Adrenal gland (tissue), 12 donors: ENCODE data around the gene DNAH17. TPM values are rescaled to one million over a fixed set of nuclear protein-coding genes. Genes with fewer than 3 reads are reported as not detected.

Source experiments
- DNase-seq, 7 donors: peaks; one replicate each; pipeline ENCODE4 v3.0.0-alpha.2; 2019 to 2020
- H3K27ac ChIP-seq, 5 donors: fragments of 200-600 bp; sonication (generic) in 4 of 5; 1 replicate in 3 of 5; 2 replicates in 2 of 5; pipeline versions ENCODE4 v1.5.1 to v1.8.0; 2016 to 2020; ENCODE audit warnings: mild to moderate bottlenecking in 1 of 5
- H3K27me3 ChIP-seq: fragments of 200-600 bp; 2 replicates; pipeline ENCODE4 v1.8.0; 2021
- H3K36me3 ChIP-seq, 2 donors: fragments of 200-600 bp; replicated peaks in 1 of 2; 1 replicate in 1 of 2; 2 replicates in 1 of 2; pipeline versions ENCODE4 v1.5.1 to v1.8.0; 2018 to 2022
- H3K4me1 ChIP-seq, 2 donors: fragments of 200-600 bp; replicated peaks in 1 of 2; 1 replicate in 1 of 2; 2 replicates in 1 of 2; pipeline versions ENCODE4 v1.5.1 to v1.8.0; 2018 to 2021
- H3K4me3 ChIP-seq, 4 donors: fragments of 200-600 bp; sonication (generic) in 3 of 4; one replicate each; pipeline ENCODE4 v1.5.1; 2016 to 2018
- H3K9me3 ChIP-seq, 3 donors: fragments of 200-600 bp; sonication (generic) in 1 of 3; replicated peaks in 1 of 3; 1 replicate in 2 of 3; 2 replicates in 1 of 3; pipeline versions ENCODE4 v1.5.1 to v1.8.0; 2016 to 2021
- POLR2A ChIP-seq, 2 donors: fragments of 450-650 bp; IDR thresholded peaks; one replicate each; pipeline ENCODE4 v1.6.1; 2017; ENCODE audit warnings: antibody characterized with exemption in 2 of 2, mild to moderate bottlenecking in 2 of 2, moderate library complexity in 1 of 2
- WGBS, 4 donors: extraction: QIAGEN DNeasy Blood & Tissue Kit in 2 of 4; methylation state at CpG; one replicate each; pipeline versions ENCODE4 v1.1.5 to v1.1.7; 2013 to 2017; 5-methylcytosine and 5-hydroxymethylcytosine counted together
- intact Hi-C, 2 donors: fragments of 100-400 bp; cut with DNase I; formaldehyde crosslinking; loops; one replicate each; pipeline versions ENCODE4 v1.14.1 to v1.15.0; 2022 to 2023
- polyA plus RNA-seq, 3 donors: library from polyadenylated mRNA; stranded (reverse); fragments of 200-250 nt in 2 of 3; fragments of 350-450 nt in 1 of 3; fragmentation: Illumina TruSeq in 1 of 3; extraction: RNeasy Lipid Tissue Mini Kit (QIAGEN cat#74804) in 1 of 3; gene quantifications; one replicate each; pipeline ENCODE4 v1.2.3, GENCODE V29; 2013 to 2014
- total RNA-seq, 9 donors: library from RNA; depleted of rRNA in 4 of 9; stranded (reverse); fragments of >200 nt in 4 of 9; fragments of 120-200 nt in 1 of 9; fragmentation: NEBNext Ultra II Directional in 1 of 9; extraction: Animal tissue kit (Norgen Biotek cat#: 25700) in 1 of 9; gene quantifications; one replicate each; pipeline versions ENCODE4 v1.1.0 to v1.2.4, GENCODE V29; 2013 to 2023
- TF ChIP-seq, protein P1 (sequence below), 6 experiments: fragments of 450-650 bp in 4 of 6; fragments of 200-600 bp in 2 of 6; sonication (generic) in 1 of 6; IDR thresholded peaks; 1 replicate in 5 of 6; 2 replicates in 1 of 6; pipeline versions ENCODE4 v1.5.1 to v1.8.0; 2016 to 2021; ENCODE audit warnings: antibody characterized with exemption in 6 of 6, mild to moderate bottlenecking in 2 of 6, moderate library complexity in 1 of 6
- donor health status: healthy with polysubstance abuse.
- donor health status: Bipolar disorder and iron deficiency.
- donor health status: DM: yes; HTN: yes; CAD: no.
- donor health status: DM: no; HTN: no; CAD: no.
- donor health status: DM: no; HTN: no; CAD: no.
- donor health status: DM: yes; HTN: yes; CAD: no.

DNAH17 gene
- total and polyA plus RNA-seq, 12 donors: 0.03 to 1.8 (median 0.22) TPM; not detected in 5

GRCh38 chr17:78399028-78399692 is 178.0 kb downstream of the DNAH17 start:
- no peak for TF ChIP-seq POLR2A (IDR thresholded peaks at IDR 0.05)
- TF ChIP-seq, protein P1, sequence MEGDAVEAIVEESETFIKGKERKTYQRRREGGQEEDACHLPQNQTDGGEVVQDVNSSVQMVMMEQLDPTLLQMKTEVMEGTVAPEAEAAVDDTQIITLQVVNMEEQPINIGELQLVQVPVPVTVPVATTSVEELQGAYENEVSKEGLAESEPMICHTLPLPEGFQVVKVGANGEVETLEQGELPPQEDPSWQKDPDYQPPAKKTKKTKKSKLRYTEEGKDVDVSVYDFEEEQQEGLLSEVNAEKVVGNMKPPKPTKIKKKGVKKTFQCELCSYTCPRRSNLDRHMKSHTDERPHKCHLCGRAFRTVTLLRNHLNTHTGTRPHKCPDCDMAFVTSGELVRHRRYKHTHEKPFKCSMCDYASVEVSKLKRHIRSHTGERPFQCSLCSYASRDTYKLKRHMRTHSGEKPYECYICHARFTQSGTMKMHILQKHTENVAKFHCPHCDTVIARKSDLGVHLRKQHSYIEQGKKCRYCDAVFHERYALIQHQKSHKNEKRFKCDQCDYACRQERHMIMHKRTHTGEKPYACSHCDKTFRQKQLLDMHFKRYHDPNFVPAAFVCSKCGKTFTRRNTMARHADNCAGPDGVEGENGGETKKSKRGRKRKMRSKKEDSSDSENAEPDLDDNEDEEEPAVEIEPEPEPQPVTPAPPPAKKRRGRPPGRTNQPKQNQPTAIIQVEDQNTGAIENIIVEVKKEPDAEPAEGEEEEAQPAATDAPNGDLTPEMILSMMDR (IDR thresholded peaks at IDR 0.05): no peak
- intact Hi-C loops: no loop called here
- H3K27ac ChIP-seq: no peak overlapping the region
- peaks cover 0 to 11% of the 10 kb centered on the region in 2 donors for H3K4me1 ChIP-seq
- H3K27me3 ChIP-seq: no peaks in the 10 kb centered on the region
- WGBS, 4 donors: 84 to 90% (median 87%) methylated on average over 25 to 28 of the region's 28 CpGs
- H3K9me3 ChIP-seq: no peaks in the 10 kb centered on the region
- no peak overlapping the region for H3K4me3 ChIP-seq
- DNase-seq: no peak
- H3K36me3 ChIP-seq: peaks cover 0 to 89% of the 10 kb centered on the region in 2 donors

- intact Hi-C loops: no loop called here
These were observed 178.8 kb downstream of the DNAH17 start for GRCh38 chr17:78398390-78398789.

DNA sequence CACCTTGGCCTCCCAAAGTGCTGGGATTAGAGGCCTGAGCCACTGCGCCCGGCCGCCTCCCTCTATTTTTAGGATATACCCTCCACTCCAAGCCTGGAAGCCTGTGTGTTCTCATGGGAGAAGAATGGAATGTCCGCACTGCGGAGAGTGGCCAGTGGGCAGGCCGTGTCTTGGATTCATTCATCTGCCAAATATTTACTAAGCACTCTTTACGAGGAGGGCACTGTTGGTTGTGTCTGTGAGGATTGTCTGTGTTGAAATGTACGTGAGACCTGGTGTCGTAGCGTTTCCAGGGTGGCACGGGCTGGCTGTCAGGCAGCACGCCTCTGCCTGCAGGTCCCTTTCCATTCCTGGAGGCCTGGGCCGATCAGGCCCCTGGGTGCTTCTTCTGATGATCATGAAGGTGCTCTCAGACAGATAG is 179.5 kb downstream of the DNAH17 start:
- H3K27ac ChIP-seq: no peak overlapping the region
- intact Hi-C loops: no loop called here
- no peak overlapping the region for H3K4me3 ChIP-seq
- TF ChIP-seq, protein P1 (IDR thresholded peaks at IDR 0.05): no peak
- no peak for TF ChIP-seq POLR2A (IDR thresholded peaks at IDR 0.05)
- no peak for DNase-seq
- 63 to 82% (median 72%) methylated on average over 7 to 13 of the region's 13 CpGs for WGBS, 4 donors
- peaks cover 0 to 11% of the 10 kb centered on the region in 2 donors for H3K4me1 ChIP-seq
- H3K9me3 ChIP-seq: no peaks in the 10 kb centered on the region
- H3K27me3 ChIP-seq: no peaks in the 10 kb centered on the region
- H3K36me3 ChIP-seq: peaks cover 0 to 83% of the 10 kb centered on the region in 2 donors

More at GRCh38 chr17:78398390-78398789, 178.8 kb downstream of the DNAH17 start:
- TF ChIP-seq, protein P1 (IDR thresholded peaks at IDR 0.05): no peak
- no peak for TF ChIP-seq POLR2A (IDR thresholded peaks at IDR 0.05)
- DNase-seq: no peak
- no peaks in the 10 kb centered on the region for H3K9me3 ChIP-seq
- H3K27ac ChIP-seq: no peak overlapping the region
- 86 to 94% (median 88%) methylated on average over 3 of the region's 3 CpGs for WGBS, 4 donors
- H3K36me3 ChIP-seq: peaks cover 0 to 87% of the 10 kb centered on the region in 2 donors
- no peak overlapping the region for H3K4me3 ChIP-seq
- peaks cover 0 to 11% of the 10 kb centered on the region in 2 donors for H3K4me1 ChIP-seq
- H3K27me3 ChIP-seq: no peaks in the 10 kb centered on the region

DNA sequence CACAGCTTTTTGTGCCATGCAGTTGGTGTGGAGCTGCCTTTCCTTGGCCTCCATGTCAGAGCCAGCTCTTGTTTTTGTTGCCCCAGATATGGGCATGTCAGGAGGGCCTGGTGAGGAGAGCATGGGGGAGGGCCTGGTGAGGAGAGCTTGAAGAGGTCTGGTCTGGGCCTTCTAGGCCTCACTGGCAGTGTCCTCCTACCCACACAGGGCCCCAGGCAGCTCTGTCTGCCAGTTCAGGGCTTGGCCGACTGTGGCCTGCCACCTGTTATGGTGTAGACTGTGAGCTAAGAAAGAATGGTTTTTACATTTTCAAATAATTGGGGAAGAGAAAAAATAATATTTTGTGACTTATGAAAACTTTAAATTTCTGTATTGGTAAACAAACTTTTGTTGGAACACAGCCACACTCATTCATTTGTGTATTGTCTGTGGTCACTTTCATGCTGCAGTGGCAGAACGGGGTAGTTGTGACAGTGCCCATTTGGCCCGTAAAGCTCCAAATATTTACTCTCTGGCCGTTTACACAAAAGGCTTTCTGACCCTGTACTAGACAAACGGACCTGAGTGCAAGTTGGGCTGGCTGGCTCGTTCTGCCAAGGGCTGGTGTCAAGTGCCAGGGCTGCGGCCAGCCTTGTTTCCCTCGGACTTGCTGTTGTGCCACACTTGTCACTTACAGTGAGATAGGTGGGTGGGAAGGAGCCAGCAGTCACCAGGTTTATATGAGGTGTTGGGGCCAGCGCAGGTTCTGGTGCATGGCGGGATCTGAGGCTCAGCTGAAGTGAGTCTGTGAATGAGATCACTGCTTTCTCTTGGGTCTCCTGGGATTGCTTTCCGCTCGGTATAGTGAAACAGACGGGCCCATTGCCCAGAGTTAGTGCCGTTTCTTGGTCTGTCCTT is 180.5 kb downstream of the DNAH17 start:
- TF ChIP-seq, protein P1 (IDR thresholded peaks at IDR 0.05): no peak
- no peak for TF ChIP-seq POLR2A (IDR thresholded peaks at IDR 0.05)

More for the DNA sequence above, 180.5 kb downstream of the DNAH17 start:
- no peak overlapping the region for H3K27ac ChIP-seq
- no peaks in the 10 kb centered on the region for H3K9me3 ChIP-seq
- intact Hi-C loops: no loop called here
- 87 to 93% (median 89%) methylated on average over 7 to 14 of the region's 14 CpGs for WGBS, 4 donors
- DNase-seq: no peak
- peaks cover under 1 to 16% of the 10 kb centered on the region in 2 donors for H3K4me1 ChIP-seq
- peaks cover 0 to 75% of the 10 kb centered on the region in 2 donors for H3K36me3 ChIP-seq
- H3K27me3 ChIP-seq: no peaks in the 10 kb centered on the region
- no peak overlapping the region for H3K4me3 ChIP-seq
